ENCODE data around the gene NALCN.

Gene NALCN

GRCh38 chr13:101453784-101454201 lies 37.5 kb upstream of the NALCN start:
- no peaks in the 10 kb centered on the region for H3K27me3 ChIP-seq (replicated peaks; ENCODE audit: control insufficient read depth, insufficient read depth, low read length)
- DNase-seq (ENCODE audit: extremely low read depth, insufficient read length) = peak; percentile 15
- H3K36me3 ChIP-seq (ENCODE audit: control insufficient read depth, insufficient read depth, low read length) = no peaks in the 10 kb centered on the region
- TF ChIP-seq CTCF (IDR thresholded peaks at IDR 0.05; ENCODE audit: insufficient read depth, low read length, poor library complexity, severe bottlenecking) = peak; percentile 9
- peak overlapping the region; percentile 37 for H3K4me3 ChIP-seq (replicated peaks; ENCODE audit: low read depth, low read length)

GRCh38 chr13:101452519-101453485 lies 36.5 kb upstream of the NALCN start, which contains the start of gene ITGBL1:
TSS of gene ITGBL1 (plus strand) at chr13:101452675. CDS start at chr13:101452834, 159 bp downstream.
- no peak for DNase-seq (ENCODE audit: extremely low read depth, insufficient read length)
- H3K4me3 ChIP-seq (replicated peaks; ENCODE audit: low read depth, low read length) = peak within 1 kb of the TSS; percentile 37
- no peaks in the 10 kb centered on the region for H3K36me3 ChIP-seq (ENCODE audit: control insufficient read depth, insufficient read depth, low read length)
- no peak for TF ChIP-seq CTCF (IDR thresholded peaks at IDR 0.05; ENCODE audit: insufficient read depth, low read length, poor library complexity, severe bottlenecking)
- no peaks in the 10 kb centered on the region for H3K27me3 ChIP-seq (replicated peaks; ENCODE audit: control insufficient read depth, insufficient read depth, low read length)

GRCh38 chr13:101451641-101452040 lies 35.3 kb upstream of the NALCN start:
- TF ChIP-seq CTCF (IDR thresholded peaks at IDR 0.05; ENCODE audit: insufficient read depth, low read length, poor library complexity, severe bottlenecking) = no peak
- Histone ChIP-seq H3K4me3 (replicated peaks; ENCODE audit: low read depth, low read length) (no peak overlapping the region), H3K36me3 (ENCODE audit: control insufficient read depth, insufficient read depth, low read length) (no peaks in the 10 kb centered on the region), H3K27me3 (replicated peaks; ENCODE audit: control insufficient read depth, insufficient read depth, low read length) (no peaks in the 10 kb centered on the region)
- DNase-seq (ENCODE audit: extremely low read depth, insufficient read length) = no peak

GRCh38 chr13:101450749-101451130 lies 34.4 kb upstream of the NALCN start:
- no peak overlapping the region for H3K4me3 ChIP-seq (replicated peaks; ENCODE audit: low read depth, low read length)
- H3K27me3 ChIP-seq (replicated peaks; ENCODE audit: control insufficient read depth, insufficient read depth, low read length) = no peaks in the 10 kb centered on the region
- TF ChIP-seq CTCF (IDR thresholded peaks at IDR 0.05; ENCODE audit: insufficient read depth, low read length, poor library complexity, severe bottlenecking) = no peak

GRCh38 chr13:101449790-101450748 lies 33.8 kb upstream of the NALCN start:
- Histone ChIP-seq H3K36me3 (ENCODE audit: control insufficient read depth, insufficient read depth, low read length) (no peaks in the 10 kb centered on the region), H3K4me3 (replicated peaks; ENCODE audit: low read depth, low read length) (no peak overlapping the region), H3K27me3 (replicated peaks; ENCODE audit: control insufficient read depth, insufficient read depth, low read length) (no peaks in the 10 kb centered on the region)
- DNase-seq (ENCODE audit: extremely low read depth, insufficient read length) = no peak
- no peak for TF ChIP-seq CTCF (IDR thresholded peaks at IDR 0.05; ENCODE audit: insufficient read depth, low read length, poor library complexity, severe bottlenecking)

More at GRCh38 chr13:101450749-101451130, 34.4 kb upstream of the NALCN start:
- H3K36me3 ChIP-seq (ENCODE audit: control insufficient read depth, insufficient read depth, low read length) = no peaks in the 10 kb centered on the region
- DNase-seq (ENCODE audit: extremely low read depth, insufficient read length) = no peak
